Stimulated activated CD8-positive, alpha-beta memory T cell treated with anti-CD3 and anti-CD28 coated beads, Interleukin-15, amount 100 ng/mL, for 1 hour (primary cell): ENCODE data around the gene TMEM37.

Source experiments
- DNase-seq: peaks from one replicate; pipeline ENCODE4 v3.0.0-alpha.2; 2020; ENCODE audit warnings: low read depth

The TMEM37 gene

DNA sequence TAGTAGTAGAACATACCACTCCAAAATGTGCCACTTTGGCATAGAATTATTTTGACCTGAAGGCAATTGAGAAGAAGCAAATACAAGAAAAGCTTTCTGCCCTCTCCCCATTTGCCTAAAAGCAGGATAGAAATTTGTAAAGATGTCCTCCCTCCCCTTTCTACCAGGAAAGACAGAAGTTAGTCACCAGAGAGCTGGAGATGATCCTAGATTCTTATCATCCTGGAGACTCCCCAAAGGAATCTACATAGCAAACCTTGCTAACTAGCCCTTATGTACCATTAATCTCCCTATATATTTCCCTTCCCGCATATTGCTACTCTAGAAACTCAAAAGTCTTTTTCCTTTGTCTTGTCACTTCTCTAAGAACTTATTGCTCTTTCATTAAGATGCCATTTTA, 12.6 kb upstream of the TMEM37 start:
- DNase-seq, result no peak

DNA sequence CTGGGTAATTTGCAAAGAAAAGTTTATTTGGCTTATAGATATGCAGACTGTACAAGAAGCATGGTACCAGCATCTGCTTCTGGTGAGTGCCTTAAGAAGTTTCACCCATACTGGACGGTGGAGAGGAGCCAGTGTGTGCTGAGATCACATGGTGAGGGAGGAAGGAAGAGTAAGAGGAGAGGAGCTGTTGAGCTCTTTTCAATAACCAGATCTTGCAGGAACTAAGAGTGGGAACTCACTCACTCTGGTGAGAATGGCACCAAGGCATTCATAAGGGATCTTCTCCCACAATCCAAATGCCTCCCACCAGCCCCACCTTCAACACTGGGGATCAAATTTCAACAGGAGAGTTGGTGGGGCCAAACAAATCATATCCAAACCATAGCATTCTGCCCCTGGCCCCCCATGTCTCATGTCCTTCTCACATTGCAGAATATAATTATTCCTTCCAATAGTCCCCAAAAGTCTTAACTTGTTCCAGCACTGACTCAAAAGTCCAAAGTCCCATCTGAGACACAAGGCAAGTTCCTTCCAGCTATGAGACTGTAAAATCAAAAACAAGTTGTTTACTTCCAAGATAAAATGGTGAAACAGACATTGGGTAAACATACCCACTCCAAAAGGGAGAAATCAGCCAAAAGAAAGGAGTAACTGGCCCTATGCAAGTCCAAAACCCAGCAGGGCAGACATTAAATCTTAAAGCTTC, 11.7 kb upstream of the TMEM37 start:
- no peak for DNase-seq

DNA sequence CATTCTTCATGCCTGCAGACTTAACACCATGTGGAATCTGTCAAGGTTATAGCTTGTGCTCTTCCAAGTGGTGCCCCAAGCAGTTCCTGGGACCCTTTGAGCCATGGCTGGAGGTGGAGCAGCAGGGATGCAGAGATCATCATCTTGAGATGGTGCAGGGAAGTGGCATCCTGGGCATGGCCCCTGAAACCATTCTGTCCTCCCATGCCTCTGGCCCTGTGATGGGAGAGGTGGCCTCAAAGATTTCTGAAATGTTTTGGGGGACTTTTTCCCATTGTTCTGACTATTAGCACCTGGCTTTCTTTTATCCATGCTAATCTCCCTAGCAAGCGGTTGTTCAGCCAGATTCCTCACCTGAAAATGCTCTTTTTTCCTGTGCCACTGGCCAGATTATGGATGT, 10.3 kb upstream of the TMEM37 start:
- DNase-seq, result no peak

DNA sequence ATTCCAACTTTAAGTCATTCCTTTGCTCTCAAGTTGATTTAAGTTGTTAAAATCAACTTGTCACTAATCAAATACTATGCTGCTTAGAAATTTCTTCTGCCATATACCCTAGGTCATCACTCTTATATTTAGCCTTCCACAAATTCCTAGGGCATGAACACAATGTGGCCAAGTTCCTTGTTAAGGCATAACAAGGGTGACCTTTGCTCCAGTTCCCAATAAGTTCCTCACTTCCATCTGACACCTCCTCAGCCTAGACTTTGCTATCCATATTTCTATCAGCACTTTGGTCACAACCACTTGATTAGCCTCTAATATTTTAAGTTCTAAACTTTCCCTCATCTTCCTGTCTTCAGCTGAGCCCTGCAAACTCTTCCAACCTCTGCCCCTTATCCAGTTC, 9.9 kb upstream of the TMEM37 start:
- DNase-seq, result no peak

DNA sequence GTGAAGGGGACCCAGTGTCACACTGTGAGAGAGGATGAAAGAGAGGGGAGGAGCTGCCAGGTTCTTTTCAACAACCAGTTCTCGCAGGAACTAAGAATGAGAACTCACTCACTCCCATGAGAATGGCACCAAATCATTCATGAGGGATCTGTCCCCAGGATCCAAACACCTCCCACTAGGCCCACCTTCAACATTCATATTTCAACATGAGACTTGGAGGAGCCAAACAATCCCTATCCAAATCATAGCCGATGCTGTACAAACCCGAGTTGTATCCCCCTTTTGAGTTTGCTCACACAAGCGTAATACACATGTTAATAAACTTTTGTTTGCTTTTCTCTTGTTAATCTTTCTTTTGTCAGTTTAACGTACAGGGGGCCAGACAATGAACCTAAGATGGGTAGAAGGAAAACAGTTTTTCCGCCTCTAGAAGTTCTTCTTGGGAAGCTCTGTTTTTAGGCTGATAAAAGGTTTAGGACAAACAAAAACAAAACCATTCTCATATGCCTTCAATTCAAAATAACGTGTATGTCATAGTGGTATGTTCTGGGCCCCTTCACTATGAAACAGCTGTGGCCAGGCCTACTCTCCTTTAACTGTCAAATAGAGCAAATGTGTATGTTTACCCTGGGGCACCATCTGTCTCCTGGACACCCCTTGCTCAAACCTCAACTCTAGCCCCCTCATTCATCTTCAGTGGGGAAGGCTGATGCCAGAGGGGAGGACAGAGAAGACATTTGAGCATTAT, 9.1 kb upstream of the TMEM37 start:
- DNase-seq, result no peak

DNA sequence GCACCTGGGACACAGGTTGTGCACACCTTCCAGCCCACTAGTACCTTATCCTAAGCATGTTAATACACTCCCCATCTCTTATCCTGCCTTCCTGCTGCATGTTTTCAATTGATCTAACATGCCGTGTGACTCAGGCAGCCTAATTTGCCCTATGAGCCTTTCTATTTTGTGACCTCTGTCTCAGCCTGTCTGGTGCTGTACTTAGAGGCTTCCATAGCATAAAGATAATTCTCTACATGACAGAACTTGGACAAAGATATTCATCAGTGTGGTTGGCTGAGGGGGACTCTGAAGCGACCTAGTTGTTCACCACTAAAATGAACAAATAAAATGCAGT, 8.6 kb upstream of the TMEM37 start:
- DNase-seq, result no peak

DNA sequence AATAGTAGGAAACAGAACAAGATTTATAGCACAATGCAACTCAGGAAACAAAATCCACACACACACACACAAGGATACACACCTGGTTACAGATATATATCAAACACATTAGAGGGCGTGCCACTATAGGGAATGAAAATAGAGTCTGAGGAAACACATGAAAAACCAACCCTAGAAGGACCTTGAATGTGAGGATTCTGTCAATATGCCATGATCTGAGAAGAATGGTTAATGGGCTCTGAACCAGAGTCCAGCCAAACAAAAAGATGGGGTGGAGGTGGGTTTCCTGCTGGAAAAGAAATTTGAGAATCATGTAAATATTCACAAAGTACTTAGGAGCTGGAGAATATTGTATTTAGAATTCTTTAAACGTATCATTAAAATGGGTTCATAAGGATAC, 7.8 kb upstream of the TMEM37 start:
- no peak for DNase-seq

DNA sequence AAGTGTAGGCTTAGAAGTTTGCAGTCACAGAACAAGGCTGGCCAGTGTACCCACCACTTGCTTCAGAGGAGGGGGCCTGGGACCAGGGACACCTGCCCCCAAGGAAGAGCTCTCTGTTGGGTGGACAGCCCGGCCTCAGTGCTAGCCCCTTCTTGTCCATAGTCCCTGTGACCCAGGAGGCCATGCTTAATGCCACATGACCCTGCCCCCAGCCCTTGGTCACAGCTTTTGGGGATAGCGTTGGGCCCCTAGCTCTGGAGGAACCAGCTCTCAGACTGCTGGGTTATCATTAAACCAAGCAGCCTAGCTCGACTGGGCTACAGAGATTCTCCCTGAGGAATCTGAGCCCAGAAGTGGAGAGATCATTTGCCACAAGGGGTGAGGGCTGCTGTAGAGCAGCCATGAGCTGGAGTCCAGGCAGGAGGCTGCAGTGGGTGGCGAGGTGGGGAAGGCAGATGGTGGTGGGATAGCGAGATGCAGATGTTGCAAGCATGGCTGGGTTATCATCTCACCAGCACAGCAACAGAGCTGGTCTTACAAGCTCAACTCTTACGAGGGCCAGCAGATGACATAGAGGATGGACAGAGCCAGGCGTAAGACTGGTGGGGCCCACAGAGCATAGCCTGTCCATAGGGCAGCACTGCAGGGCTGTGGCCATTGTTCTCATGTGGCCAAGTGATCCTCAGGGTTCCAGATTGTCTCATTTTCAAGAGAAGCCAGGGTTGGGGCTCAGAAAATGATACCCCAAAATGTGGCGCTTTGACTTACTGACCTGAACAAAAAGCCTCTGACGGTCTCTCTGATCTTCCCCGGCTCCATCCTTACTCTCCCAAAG, 7.2 kb upstream of the TMEM37 start:
- DNase-seq, result no peak

DNA sequence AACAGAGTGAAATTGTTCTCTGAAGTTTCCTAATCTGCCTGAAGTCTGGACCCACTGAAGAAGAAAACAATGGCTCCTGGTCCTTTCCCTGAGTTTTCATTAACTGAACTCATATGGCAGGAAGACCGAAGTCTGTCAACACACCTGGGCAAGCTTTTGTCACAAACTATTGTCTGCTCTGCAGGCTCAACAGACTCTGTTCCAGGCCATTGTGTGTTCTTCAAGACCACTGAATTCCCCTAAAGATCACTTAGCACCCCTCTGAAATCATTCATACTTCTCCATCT, 6.6 kb upstream of the TMEM37 start:
- DNase-seq, result no peak

DNA sequence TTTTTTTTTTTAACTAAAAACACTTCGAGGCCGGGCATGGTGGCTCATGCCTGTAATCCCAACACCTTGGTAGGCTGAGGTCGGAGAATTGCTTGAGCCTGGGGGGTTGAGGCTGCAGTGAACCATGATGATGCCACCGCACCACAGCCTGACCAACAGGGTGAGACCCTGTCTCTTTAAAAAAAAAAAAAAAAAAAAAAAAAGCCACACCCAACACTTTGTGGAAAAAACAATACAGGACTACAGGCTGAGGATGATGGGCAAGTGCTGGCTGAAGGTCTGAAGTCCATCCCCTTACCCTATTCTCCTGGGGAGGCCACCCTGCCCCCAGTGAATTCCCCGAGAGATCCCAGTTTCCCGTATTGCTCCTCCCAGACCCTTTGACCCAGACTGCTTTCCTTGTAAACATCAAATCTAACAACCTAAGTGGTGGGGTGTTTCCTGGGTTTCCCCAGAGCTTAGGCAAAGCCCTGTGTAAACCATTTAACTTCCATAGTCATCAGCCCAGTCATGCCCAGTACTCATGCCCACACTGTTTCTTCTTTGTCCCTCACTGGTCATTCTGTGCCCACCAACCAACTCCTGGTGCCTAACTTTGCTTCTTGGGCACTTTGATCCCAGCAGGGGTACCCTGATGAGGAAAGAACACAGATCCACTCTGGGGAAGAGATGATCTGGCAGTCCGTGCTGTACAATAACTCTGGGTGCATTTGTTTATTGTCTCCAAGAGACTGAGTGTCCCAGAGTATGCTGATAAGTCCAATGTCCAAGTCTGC, 5.8 kb upstream of the TMEM37 start:
- no peak for DNase-seq

DNA sequence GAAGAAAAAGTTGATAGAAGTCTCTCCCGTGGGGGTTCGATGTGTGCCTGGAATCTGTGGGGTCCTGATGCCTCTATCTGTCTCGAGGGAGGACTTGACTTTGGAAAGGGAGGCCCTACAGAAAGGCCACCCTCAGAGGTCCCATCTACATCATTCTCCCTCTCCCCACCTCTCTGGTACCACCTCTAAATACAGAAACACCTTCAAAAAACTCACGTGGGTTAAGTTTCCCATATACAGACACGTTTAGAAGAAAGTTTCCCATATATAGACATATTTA, 5.3 kb upstream of the TMEM37 start:
- no peak for DNase-seq

DNA sequence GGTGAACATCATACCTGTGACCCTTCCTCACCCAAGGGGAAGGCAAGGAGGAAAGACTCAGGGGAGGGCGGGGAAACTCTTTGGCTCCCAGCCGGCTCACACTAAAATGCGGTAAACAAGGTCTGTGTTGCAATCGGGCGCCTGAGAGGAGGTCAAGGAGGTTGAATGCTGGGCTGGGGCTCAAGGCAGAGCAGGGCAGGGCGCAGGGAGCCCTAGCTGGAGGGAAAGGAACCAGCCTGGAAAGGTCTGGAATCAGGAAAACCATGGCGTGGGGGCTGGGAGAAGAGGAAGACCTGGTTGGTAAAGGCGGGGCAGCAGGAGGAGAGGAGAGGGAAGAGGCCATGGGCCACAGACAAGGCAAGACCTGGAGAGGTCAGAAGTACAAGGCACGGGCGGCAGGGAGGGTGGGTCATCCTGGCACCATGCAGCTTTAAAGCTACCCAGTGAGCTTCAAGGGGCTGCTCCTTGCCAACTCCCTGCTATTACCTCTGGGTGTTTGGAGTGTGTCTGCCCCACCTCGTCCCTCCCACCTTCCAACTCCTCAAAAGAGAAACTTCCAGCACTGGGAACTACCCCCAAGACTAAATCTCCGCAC, 4.8 kb upstream of the TMEM37 start:
- no peak for DNase-seq

DNA sequence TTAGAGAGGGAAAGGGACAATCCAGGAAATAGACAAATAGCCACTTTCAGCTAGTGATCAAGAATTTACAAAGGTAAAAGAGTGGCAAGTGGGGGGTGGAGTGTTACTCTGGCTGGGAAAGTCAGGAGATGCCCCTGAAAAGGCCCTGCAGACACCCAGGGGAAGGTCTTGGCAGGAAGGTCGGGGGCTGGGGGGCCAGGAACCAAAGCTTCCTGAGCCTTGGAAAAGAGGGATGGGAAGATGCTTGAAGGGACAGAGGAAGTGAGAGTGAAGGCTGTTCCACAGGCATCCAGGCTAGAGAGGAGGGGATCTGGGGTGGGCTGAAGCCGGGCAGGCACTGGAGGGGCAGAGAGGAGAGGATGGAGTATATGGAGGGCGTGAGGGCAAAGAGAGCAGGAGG, 3.9 kb upstream of the TMEM37 start:
- DNase-seq, result no peak

DNA sequence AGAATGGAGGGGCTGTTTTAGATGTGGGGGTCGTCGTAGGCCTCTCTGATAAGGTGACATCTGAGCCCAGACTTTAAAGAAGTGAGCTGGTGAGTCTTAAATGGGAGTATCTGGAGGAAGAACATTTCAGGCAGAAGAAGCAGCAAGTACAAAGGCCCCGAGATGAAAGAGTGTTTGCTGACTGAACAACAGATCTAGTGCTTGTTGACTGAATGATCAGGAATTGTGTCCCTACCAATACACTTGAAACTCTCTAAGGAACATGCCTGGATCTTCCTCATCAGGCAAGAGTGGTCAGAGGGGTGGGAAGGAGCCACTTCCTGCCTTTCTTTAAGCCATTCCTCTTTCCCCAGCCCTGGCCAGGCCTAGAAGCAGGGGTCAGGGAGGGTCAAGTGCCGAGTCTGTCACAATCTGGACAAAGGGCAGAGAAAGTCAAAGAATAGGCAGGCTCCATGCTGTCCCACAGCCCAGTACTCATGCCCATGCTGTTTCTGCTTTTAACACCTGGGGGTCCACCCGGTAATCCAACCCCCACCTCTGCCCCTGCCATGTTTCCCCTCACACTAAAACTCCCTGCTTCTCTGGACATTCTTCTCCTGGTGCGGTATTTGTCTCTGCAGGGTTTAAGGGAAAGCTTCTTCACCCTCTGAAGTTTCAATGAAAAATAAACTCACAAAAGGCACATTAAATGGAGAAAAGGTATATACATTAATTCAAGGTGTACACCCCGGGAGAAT, 3.0 kb upstream of the TMEM37 start:
- DNase-seq, result no peak

DNA sequence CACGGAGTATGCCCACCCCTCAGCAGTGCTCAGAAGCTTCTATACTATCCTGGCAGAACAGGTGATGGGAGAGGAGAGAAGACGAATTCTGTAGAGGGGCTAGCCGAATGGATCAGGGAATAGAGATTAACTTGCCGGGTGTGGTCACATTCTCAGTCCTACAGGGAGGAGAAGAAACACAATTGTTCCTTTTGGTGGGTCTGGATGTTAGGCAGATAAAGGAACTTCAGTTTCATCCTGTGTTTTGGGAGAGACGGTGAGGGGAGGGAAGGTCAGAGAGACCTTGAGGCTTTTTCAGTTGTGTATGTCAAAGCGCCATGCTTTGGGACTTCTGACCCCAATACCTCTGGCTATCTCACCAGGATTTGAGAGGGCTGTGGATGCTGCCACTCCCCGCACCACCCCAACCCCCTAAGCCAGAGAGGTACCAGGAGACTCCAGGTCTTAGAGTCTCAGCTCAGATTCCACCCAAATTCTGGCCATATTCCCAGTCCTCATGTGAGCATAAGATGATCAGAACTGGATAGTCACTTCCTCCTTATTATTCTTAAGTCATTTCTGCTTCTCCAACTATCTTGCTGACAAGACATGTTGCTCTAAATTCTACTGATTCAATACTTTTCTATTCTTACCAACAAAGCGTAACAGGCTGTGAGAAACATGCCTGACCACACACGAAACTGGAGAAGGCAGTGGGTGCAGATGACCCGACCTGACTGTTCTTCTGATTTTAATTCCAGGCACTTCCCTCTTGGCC, 2.3 kb upstream of the TMEM37 start:
- DNase-seq, result no peak

DNA sequence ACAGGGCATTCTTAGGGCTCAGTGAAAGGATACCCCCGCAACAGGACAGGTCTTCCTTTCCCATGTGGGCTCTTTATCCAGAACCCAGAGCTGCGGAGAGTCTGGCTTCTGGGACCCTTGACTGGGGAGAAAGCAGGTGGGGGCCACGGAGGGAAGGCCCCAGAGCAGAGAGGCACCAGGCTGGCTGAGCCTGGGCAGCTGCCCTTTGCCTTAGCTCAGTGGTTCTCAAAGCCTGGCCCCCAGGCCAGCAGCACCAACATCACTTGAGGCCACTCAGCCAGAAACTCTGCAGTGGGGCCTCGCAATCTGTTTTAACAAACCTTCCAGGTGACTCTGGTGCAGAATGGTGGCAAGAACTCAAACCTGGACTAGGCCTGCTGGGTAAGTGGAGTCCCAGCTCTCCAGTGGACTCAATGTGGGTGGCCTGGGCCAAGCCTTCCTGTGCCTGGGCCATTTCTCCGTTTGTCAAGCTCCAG, 1.6 kb upstream of the TMEM37 start:
- no peak for DNase-seq

DNA sequence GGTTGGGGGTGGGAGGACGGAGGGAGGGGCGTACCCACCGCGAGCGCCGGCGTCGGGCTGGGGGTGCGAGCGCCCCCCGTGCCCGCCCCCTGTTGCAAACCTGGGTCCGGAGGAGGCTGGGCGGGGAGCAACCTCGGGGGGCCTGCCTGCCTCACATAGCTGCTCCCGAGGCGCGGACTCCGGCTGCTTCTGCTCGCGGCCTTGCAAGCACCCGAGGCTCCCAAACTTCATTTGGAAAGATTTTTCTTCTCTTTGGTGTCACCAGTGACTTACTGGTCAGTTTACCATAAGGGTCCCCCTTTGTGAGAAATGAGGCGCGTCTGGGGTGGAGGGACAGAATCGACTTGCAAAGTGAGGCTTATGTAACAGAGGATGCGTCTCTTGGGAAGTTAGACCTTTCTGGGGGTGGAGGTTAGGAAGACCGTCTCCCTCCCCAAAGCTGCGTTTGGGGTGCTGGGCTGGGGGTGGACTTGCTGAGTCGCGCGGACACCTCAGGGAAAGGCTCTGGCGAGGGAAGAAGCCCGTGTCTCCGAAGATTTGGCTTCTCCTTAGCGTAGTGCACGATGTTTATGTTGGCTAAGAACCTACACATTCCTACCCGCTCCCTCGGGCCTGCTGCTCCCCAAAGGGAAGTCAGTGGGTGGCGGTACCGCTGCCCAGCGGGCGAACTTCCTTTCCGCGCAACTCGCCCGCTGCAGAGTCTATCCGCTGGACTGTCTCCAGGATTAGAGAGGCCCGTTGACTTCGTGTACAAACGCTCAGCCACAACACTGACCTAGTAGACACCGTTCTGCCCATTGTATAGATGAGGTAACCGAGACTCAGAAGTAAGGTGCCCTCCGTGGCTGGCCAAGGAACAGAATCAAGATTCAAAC, 559 bp downstream of the TMEM37 start:
- no peak for DNase-seq

DNA sequence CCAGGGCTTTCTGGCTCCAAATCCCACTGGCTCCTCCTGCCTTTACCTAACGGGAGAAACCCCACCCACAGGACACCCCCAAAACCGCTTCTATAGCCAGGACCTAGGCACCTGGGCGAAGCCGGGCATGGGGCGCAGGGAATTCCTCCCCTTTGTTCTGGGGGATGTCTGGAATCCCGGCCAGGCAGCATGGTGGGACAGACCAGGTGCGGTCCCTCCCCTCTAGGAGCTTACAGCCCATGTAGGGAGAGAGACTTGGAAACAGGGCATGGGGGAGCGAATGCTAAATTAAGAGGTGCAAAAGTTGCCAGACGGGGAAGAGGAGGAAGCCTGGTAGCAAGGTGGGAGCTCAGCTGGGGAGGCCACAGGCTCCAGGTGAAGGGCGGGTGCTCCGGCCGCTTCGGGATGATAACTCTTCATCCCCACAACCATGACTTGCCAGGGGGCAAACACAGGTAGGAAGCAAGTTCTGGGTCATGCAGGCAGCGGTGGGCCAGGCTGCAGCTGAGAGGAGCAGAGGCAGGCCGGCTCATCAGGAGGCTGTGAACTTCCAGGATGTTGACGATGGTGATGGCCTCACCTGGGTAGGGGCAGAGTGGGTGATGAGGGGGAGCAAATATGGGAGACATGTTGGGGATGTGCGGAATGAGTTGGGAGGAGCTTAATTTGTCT, 1.3 kb downstream of the TMEM37 start:
- no peak for DNase-seq

DNA sequence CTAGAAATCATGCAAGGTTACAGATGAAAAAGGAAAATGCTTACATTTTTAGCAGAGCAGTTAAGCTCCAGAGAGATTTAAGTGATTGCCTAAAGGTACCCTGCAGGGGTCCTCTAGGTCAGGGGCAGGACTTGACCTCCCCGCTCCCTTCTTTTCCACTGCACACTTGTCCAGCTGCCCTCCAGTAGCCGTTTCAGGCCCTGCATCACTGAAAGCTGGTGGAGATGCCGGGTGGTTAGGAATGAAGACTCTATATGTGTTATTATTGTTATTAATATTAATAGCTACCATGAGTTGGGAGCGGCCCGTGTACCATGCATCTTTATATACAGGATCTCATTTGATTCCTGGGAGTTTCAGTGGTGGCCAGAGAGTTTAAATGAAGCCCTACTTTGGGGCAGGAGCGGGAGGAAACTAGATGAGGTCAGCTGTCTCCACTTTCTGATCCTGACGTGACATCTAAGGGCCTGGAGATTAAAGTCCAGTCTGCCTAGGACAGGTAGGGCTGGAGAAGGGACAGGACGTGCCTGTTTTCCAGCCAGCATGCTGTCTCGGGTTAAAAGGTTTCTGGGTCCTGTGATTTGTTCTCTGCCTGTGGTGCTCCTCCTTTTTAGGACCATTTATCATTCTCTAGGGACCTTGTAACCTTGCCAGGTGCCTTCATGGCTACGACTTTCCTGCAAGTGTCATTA, 2.1 kb downstream of the TMEM37 start:
- no peak for DNase-seq
